ENCODE results near the gene PTOV1.

DNA sequence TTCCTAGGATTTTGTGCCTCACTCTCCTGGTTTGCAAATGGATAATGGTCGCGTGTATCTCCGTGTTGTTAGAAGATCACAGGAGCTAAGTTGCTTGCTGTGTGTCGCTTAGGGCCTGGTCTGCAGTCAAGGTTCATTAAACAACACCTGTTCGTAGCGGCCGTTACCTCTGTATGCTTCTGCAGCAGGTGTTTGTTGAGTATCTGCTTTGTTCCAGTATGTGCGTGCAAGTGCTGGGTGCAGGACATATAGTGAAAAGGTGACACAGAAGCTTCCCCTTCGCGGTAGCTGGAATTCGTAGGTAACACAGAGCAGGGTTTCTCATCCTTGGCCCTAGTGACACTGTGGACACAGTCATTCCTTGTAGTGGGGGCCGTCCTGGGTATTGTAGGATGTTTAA is 27.5 kb upstream of the PTOV1 start:
- no peak for TF ChIP-seq CTCF (IDR thresholded peaks at IDR 0.05)
- no peak for TF ChIP-seq POLR2AphosphoS5 (IDR thresholded peaks at IDR 0.05)
- no peak for TF ChIP-seq POLR2A (IDR thresholded peaks at IDR 0.05)

Measured in gastroesophageal sphincter (tissue), 3 donors.